Left colon (tissue), 2 donors: ENCODE data around the gene DOP1A. TPM values are rescaled to one million over a fixed set of nuclear protein-coding genes. Genes with fewer than 3 reads are reported as not detected.

ENCODE experiments used
- ATAC-seq: fragments of 200-7000 bp; cut with Tn5 transposase; one replicate; pipeline ENCODE4 v1.9.1; 2020; ENCODE audit warnings: mild to moderate bottlenecking, moderate library complexity
- DNase-seq, 2 donors: peaks; one replicate each; pipeline ENCODE4 v3.0.0-alpha.2; 2020
- intact Hi-C, 2 donors: fragments of 100-400 bp; cut with DNase I in 1 of 2; cut with micrococcal nuclease in 1 of 2; formaldehyde crosslinking; loops; one replicate each; pipeline versions ENCODE4 v1.11.2 to v1.14.0; 2022; cut with DNase I, micrococcal nuclease
- total RNA-seq, 2 donors: library from RNA; stranded (reverse); fragmentation: NEBNext Ultra II Directional; extraction: Animal tissue kit (Norgen Biotek cat#: 25700); gene quantifications; one replicate each; pipeline ENCODE4 v1.2.1, GENCODE V29; 2021
- donor health status: DM: no; HTN: no; CAD: no.
- donor health status: DM: yes; HTN: yes; CAD: no.

Gene DOP1A
- total RNA-seq, 2 donors from 2014 or later = 30.8 to 34.5 TPM

DNA sequence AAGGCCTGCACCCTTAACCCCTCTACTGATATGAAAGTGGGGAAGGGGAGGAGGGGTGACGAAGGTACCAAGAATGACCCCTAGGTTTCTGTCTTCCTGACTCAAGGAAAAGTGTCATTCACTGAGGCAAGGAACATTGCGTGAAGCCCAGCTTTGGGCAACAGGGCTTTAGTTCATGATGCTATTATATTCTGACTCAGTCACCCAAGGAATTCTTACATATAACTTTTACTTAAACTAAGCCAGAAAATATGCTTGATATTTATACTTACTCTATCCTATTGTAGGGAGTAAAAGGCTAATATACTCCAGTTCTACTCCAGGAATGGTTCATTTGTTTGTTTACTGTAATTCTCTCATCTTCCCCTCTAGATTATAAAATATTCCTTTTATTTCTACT is 60.5 kb downstream of the DOP1A start:
- ATAC-seq (no peak), DNase-seq (no peak)
- intact Hi-C loops = no loop called here

DNA sequence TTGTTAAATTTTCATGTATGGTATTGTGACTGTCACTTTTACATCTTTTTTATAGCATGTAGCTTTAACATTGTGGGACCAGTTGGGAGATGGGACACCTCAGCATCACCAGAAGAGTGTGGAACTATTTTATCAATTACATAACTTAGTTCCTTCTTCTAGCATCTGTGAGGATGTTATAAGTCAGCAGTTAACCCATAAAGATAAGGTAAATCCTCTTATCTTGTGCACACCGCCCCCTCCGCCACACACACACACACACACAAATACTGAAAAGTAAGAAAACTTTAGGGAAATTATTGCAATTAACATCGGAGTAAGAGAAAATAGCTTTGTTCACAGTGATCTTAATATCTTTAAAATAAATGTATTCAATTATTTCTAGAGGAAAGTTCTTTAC is 64.7 kb downstream of the DOP1A start:
- intact Hi-C loops = no loop called here
- DNase-seq (no peak), ATAC-seq (no peak)

DNA sequence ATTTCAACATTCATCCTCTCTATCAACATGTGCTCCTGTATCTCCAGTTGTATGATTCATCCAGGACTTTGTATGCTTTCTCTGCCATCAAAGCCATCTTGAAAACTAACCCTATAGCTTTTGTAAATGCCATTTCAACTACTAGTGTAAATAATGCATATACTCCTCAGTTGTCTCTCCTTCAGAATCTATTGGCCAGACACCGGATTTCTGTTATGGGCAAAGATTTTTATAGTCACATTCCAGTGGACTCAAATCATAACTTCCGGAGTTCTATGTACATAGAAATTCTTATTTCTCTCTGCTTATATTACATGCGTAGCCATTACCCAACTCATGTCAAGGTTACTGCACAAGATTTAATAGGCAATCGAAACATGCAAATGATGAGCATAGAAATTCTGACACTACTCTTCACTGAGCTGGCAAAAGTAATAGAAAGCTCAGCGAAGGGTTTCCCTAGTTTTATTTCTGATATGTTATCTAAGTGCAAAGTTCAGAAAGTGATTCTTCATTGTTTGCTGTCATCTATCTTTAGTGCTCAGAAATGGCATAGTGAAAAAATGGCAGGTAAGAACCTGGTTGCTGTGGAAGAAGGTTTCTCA is 70.7 kb downstream of the DOP1A start:
- DNase-seq = no peak
- intact Hi-C loops = no loop called here
- ATAC-seq = peak; percentile 88

DNA sequence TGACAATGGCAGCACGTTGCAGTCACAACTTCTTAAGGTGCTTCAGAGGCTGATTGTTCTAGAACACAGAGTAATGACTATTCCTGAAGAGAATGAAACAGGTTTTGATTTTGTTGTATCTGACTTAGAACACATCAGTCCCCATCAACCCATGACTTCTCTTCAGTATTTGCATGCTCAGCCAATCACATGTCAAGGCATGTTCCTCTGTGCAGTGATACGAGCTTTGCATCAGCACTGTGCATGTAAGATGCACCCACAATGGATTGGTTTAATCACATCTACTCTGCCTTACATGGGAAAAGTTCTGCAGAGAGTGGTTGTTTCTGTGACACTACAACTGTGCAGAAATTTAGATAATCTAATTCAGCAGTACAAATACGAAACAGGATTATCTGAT is 71.3 kb downstream of the DOP1A start:
- DNase-seq (no peak), ATAC-seq (peak; percentile 10)
- intact Hi-C loops = no loop called here

DNA sequence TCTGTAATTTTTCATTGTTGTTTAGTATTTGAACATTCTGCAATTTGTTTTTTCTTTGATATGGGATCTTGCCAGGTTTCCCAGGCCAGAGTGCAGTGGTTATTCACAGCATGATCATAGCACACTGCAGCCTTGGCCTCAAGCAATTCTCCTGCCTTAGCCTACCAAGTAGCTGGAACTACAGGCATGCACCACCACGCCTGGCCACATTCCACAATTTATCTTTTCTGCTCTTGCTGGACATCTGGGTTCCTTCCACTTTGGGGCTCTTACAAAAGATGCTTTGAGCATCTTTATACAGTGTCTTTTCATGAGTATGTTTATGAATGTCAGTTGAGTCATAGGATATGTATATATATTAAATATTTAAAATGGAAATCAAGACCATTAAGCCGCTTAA is 83.6 kb downstream of the DOP1A start:
- intact Hi-C loops = no loop called here
- no peak for DNase-seq
- ATAC-seq = no peak

DNA sequence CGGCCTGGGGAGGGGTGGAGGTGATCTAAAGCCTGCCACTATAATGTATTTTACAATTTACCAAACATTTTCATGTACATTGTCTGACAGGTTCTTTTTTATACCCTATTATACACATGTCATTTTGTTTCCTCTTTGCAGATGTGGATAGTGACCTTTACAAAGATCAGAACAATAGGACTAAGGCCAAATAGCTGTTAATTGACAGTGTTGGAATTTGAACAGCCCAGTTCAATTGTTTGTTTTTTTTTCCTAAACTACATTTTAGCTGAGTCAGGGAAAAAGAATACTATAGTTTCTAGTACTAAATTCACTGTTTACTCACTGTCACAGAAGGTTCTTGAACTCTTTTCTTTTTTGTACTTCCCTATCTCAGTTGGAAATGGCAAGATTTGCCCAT is 85.4 kb downstream of the DOP1A start:
- peak; percentile 41 for ATAC-seq
- DNase-seq = no peak
- intact Hi-C loops = no loop called here

DNA sequence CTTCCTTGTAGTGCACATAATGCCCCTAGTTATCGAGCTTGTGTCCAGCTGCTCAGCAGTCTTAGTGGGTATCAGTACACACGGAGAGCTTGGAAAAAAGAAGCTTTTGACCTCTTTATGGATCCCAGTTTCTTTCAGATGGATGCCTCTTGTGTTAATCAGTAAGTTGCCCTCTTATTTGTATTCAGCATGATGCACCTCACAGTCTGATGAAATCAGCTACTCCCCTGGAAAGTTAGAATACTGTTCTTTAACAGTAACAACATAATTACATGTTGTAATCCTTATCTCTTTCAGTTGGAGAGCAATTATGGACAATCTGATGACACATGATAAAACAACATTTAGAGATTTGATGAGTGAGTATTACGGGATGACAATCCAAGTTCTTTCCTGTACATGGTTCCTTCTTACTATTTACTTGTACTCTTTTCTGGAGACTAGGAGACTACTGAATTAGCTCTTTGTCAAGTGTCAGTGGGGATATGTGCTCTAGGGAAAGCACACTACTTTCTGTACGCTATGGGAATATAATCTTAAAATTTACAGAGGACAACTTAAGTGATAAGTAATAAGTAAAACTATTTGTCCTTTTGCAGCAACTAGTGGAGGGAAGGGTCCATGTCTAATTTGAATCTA is 86.5 kb downstream of the DOP1A start:
- peak; percentile 94 for ATAC-seq
- DNase-seq = no peak
- intact Hi-C loops = no loop called here

DNA sequence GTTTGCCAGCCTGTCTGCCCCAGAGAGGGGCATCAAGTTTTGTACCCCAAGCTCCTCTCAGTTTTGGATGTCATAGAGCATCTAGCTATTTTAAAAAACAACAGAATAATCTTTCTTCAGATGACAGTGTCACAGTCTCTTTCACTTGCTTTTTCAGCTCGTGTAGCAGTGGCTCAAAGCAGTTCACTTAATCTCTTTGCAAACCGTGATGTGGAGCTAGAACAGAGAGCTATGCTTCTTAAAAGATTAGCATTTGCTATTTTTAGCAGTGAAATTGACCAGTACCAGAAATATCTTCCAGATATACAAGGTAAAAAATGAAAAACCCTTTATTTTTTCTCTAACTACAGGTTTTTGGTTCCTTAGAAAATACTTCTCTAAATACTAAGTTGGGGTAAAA is 88.3 kb downstream of the DOP1A start:
- DNase-seq = no peak
- no peak for ATAC-seq
- intact Hi-C loops = no loop called here

DNA sequence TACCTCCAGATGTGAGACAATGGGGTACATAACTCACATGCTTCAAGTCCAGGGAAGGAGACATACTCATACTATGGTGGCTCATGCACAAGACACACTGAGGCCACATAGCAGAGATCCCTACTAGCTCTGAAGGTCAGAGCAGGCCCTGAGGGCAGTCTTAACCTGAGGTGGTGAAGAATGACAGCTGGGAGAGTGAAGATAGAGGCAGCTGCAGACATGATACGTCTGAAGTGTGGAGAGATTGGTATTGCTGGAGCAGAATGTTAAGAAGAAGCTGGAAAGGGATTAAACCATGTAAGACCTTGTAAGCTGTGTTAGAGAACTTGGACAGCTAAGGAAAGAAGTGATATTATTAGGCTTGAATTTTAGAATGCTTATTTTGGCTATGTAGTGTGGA is 92.7 kb downstream of the DOP1A start:
- no peak for DNase-seq
- intact Hi-C loops = no loop called here
- ATAC-seq = no peak

DNA sequence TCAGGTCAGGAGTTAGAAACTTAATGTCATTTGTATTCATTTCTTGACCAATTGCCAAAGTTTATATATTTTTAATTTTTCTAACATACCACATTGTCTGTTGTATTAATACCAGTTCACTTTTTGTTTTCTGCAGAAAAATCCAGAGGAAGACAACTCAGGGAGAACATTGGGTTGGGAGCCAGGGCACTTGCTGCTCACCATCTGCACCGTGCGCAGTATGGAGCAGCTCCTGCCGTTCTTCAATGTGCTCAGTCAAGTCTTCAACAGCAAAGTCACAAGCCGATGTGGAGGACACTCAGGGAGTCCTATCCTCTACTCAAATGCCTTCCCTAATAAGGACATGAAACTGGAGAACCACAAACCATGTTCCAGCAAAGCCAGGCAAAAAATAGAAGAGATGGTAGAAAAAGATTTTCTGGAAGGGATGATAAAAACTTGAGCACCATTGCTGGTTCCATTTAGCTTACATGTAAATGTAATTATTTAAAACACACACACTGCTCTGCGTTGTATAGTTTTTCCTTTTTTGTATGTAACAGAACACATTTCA is 100.3 kb downstream of the DOP1A start:
- ATAC-seq = no peak
- DNase-seq = no peak
- intact Hi-C loops = no loop called here

DNA sequence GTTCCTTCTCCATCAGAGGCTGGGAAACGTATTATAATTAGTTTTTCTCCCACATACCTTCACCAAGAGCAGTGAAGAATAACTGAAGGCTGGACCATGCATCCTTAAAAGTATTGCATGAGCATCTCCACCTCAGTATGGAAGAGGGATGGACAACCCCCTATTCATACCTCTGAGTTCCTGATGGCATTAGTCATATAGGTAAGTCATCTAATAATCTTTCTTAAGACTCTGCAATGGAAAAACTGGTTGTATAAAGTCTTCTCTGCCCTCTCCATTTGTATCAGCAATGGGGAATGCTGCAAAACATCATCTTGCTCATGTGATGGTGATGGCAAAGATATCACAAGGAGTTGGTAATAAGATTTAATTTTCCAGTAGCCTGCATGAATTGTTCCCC is 101.1 kb downstream of the DOP1A start:
- intact Hi-C loops = no loop called here
- DNase-seq = no peak
- ATAC-seq = no peak

DNA sequence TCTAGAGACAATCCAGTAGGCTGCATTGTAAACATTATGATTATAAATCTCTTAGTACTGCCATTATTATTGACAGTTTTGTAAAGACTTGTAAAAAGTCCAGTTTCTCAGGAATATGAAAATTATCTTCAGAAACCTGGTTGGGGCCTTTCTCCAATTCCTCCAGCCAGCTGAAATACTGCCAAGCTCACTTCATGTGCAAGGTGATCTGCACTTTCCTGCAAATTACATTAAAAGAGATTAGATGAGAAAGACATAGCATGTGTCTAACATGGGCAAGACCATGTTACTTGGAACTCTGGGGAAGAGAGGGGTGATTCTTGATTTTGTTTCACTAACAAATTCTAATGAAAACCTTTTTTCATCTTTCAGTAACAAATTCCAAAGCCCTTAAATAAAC is 101.6 kb downstream of the DOP1A start:
- DNase-seq (no peak), ATAC-seq (no peak)

DNA sequence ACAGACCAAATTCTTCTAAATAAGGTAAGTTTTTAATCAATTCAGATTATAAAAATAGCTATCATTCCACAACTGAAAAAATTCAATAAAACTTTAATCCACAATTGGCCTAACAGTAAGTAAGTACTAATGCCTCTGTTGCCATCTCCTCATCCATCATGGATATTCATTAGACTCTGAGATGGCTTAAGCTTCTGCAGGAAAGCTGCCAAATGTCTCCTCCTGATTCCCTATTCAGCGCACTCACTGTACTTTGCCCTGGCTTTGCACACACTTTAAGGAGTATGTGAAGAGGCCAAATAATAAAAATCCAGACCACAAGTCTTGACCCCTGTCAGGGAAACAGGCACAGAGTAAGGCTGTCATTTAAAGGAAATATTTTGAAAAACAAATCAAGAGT is 102.0 kb downstream of the DOP1A start:
- peak; percentile 29 for ATAC-seq
- intact Hi-C loops = no loop called here
- no peak for DNase-seq

More for the DNA sequence above, 101.6 kb downstream of the DOP1A start:
- intact Hi-C loops = no loop called here

DNA sequence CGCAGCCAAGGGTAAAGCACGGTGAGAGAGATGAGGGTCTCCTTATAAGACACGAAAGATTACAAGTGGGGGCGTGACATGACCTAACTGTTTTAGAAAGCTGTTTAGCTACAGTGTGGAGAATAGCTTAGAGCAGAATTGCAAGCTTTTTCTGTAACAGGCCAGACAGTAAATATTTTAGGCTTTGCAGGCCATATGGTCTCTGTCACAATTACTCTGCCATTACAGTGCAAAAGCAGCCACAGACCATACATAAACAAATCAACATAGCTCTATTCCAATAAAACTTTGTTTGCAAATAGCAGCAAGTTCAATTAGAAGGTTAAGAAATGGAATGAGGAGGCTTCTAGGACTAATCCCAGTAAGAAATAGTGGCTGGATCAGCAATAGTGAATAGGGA is 108.8 kb downstream of the DOP1A start:
- intact Hi-C loops = no loop called here
- DNase-seq (no peak), ATAC-seq (no peak)

DNA sequence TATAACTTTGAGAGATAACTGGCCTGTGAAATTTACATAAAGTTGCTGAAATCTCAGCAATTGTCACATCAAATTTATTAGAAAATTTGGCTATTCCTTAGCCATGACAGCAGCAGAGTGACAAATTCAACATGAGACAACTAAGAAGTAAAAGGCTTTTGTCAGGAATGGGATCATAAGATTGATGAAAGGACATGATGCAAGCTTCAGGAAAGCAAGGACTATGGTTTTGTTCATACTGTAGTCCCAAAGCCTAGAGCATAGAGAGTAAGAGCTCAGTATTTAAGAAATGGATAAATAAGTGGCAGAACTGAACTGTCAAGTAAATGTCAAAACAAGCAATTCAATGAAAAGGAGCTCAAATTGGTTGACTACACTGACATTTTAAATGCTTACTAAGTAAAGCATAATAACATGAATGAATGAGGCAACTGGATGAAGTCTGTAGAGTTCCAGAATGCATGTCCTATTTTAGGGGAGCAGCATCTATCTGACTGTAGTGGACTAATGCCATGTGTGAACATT is 113.0 kb downstream of the DOP1A start:
- DNase-seq = no peak
- intact Hi-C loops = no loop called here
- no peak for ATAC-seq

DNA sequence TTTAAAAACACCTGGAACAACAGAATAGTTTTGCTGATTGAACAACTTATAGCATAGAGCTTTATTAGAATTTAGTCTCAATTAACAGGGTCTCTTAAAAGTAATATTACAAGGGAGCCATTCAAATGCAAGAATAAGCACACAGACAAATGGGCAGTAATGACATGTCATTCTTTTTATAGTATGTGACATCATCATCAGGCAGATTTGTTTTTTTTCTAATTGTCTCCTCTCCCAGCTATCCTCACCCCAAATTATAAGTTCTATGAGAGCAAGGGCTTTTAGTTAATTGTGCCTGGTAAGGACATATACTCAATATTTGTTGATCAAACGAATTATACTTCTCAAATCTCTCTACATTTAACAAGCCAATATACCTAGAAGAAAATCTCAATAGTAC is 114.6 kb downstream of the DOP1A start:
- DNase-seq = no peak
- intact Hi-C loops = no loop called here
- no peak for ATAC-seq

DNA sequence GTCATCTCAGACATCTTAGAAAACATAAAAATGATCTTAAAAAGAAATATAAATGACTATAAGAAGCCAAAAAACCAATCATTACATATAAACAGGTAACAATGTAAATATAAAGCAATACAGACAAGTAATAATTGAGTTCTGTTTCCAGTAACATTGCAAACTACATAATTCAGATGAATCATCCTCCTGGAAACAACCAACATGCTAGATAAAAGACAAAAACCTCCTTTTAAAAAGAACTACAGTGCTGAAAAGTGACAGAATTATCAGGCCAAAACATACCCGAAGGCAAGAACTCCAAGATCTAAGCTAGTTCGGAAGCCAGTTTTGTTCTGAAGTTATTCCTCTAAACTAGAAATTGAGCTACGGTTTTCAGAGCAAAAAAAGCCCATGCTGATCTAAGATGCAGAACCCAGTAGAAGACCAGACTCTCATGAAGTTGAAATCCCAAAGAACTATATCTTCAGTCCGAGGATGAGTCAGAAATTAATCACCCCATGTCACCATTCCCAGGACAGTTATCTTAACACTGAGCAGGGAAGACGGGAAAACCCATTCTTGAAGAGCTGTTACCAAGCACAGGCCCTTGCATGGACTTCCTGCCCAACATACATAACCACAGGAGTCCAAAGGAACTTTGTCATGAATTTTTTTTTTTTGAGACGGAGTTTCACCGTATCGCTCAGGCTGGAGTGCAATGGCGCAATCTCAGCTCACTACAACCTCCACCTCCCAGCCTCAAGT is 115.8 kb downstream of the DOP1A start:
- ATAC-seq = no peak
- intact Hi-C loops = no loop called here
- DNase-seq = no peak

DNA sequence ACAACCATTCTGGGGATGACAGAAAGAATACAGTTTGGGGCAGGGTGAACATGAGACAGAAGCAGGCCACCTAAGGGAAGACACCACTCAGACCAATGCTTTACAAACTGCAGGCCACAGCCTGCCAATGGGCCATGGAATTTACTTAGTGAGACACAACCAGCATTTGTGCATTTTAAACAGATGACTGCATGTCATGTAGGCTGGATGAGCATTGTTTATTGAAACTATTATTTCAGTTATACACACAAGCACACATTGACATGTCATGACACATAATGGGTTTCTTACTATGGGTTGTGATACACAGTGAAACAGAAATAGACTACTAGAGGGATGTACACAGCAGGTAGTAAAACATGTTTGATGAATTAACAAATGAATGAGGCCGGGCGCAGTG is 117.6 kb downstream of the DOP1A start:
- DNase-seq (no peak), ATAC-seq (no peak)

DNA sequence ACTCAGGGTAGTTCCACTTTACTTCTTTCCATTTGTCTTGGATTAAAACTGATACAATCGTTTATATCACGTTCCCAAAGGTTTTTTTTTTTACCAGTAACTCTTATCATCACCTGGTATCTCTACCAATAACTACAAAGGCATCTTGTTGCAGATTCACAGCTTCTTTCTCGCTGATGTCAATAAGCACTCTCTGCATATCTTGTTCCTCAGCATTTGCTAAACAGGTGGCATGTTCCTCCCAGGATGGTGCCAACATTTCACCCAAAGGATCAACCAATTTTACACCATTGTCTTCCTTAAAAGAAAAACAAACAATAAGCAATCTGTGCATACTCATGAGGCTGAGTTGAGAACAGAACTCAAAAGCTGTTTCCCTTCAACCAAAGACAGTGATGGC is 121.0 kb downstream of the DOP1A start:
- intact Hi-C loops = no loop called here
- ATAC-seq = no peak
- no peak for DNase-seq

More for the DNA sequence above, 117.6 kb downstream of the DOP1A start:
- intact Hi-C loops = no loop called here

DNA sequence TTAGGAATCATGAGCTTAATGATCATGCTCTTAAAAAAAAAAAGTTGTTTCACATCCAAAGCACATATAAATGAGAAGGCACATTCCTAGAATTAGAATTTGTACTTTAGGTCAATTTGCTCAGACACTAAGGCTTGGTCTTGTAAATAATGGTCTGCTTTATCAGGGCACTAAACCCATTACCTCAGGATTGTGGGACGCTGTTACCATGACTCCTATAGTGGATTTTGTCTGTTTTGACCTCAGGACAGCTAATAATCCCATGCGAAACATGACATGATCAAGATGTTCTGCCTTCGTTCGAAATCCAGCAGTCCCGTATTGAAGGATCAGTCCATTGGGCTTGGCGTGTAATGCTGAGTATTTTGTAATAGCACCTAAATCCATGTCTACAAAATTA is 123.2 kb downstream of the DOP1A start:
- ATAC-seq = no peak
- DNase-seq = no peak
- intact Hi-C loops = no loop called here
